DMS79 treated with DMSO at 0.1 percent for 48 hours (cell line): ENCODE measurements around the gene SFTA2.
"Not testable (repeated sequence)": the region's sequence is repeated elsewhere in the genome, so short reads cannot be mapped to it uniquely, and the experiment has no call there.

Source experiments
- DNase-seq: peaks from one replicate; lab custom pipeline; 2025; lab: John Stamatoyannopoulos, UW

SFTA2 gene

DNA sequence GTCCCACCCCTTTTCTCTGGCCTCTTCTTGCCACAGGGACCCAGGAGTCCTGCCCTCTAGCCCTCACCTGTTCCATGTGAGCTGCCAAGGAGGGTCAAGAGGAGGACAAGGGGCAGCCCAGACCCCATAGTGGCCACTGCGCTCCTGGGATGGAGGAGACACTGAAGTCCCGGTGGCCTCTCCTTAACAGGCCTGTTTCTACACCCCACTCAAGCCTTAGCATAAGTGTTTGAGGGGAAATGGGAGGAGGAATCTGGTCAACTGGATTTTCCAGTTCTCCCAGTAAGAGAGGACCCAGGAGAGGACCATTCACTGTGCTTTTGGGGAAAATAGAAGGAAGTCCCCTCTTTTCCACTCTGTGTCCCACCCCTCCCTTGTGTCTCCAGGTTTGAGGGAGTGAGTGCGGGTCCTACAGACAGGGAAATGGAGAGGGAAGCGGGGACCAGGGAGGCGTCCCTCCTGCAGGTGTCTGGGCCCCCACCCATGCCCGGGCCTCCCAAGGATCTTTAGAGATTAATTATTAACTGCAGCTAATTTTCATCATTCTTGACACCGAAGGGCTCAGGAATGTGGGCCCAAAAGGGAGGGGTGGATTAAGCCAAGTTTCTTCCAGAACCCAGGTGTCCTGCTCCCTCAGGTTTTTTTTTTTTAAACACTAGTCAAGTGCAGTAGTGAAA is at the start of gene SFTA2:
SFTA2 (minus strand) TSS at position 202 of the 677 bp plus-strand sequence; CDS start at position 128, 74 bp downstream.
- no peak for DNase-seq

DNA sequence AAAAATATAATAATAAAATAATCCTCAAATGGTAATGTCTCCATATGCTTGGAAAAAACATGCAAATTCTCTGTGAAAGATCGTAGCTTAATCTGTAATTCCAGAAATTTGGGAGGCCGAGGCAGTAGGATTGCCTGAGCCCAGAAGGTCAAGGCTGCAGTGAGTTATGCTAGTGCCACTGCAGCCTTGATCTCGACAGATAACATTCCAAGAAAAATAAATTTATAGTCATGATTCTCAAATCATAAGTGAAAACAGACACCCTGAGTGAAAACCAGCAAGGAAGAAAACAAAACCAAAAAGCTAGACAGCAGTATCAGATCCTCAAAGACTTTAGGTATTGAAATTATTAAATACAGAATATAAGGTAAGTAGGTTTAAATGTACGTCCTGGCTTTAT is 47.7 kb upstream of the SFTA2 start:
- DNase-seq: no peak

DNA sequence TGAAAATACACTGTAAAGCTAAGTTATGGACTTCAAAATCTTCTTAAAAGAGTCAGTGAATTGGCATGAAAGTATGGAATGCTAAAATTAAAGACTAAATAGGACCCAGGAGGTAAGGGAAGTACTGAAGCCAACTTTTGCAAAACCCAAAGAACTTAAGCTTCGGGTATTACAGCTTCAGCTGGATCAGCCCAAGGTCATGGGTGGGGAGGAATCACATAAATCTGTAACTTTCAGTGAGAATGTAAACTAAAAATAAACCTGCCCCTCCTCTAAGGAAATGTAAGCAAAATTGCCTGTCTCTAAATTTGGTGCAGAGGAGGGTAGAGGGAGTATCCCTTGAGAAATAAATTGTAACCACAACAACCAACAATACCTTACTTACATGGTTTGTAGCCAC is 47.2 kb upstream of the SFTA2 start:
- no peak for DNase-seq

DNA sequence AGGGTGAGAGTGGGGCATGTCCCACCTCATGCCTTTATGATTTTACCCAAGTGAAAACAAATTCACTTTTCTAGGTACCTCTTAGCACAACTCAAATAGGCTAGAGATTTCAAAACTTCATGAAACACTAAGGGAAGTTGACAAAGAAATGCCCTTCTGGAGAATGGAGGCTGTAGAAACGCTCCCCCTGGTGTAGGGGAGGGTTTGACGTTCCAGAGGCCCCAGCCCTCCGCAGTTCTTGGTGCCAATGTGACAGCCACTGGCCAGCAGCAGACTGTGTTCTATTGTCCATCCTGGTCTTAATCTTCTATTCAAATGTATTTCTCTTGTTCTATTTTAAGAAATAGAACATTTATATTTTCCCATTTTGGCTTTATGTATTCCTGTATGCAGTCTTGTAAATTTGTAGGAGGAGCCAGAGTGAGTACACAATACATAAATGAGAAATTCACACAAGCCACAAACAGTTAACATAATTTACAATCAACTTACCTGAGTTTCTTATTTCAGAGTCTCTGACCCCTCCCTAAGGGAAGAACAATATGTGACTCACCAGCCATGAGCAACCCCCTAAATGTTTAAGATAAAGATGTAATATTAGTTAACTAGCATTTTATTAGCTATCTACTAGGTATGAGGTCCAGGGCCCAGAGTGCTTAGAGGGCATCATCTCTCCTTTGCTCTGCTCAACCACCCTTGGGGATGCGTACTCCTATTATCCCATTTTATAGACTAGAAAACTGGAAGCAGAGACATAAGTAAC is 42.7 kb upstream of the SFTA2 start:
- DNase-seq: no peak

DNA sequence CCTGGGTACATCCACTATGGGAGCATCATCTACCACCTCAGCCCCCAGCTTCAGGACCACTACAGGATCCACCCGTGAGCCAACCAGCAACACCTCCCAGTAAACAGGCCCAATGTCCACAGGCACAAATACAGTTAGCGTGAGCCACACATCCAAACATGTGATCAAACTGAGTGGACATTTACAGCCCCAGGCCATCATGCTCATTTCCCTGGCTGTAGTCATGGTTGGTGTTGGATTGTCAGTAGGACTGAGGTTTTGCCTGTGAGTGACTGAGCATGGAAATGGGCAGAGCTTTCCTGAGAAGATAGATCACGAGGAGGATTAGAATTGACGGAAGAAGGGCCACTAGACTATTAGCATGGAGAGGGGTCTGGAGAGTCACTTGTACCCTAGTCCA is 40.8 kb upstream of the SFTA2 start:
- DNase-seq: no peak

DNA sequence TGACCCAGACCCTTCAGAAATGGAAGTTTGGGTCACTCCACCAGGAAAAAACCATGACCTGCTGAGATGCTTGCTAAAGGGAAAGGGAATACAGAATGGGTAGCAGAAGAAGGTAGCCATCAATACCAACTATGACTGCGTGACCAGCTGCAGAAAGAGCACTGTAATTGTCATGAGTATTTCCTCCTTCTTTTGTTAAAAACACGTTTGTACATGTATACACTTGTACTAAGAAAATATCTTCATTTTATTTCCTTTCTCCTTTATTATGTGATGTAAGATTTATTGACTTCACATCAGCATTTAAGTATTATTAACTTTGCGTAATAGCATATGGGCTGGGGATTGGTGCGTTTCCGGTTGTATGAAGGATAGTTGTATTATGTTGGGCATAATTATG is 39.0 kb upstream of the SFTA2 start:
- DNase-seq: no peak

DNA sequence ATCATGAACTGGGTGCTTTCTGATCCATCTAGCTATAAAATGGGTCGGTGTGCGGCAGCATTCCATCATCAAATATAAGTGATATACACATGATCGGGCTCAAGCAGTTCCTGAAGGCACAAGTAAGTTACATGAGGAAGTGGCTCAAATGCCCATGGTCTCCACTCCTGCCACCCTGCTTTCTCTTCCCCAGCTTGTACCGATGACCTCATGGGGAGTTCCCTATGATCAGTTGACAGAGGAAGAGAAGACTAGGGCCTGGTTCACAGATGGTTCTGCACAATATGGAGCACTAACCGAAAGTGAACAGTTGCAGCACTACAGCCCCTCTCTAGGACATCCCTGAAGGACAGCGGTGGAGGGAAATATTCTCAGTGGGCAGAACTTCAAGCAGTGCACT is 37.2 kb upstream of the SFTA2 start:
- not testable (repeated sequence) for DNase-seq

DNA sequence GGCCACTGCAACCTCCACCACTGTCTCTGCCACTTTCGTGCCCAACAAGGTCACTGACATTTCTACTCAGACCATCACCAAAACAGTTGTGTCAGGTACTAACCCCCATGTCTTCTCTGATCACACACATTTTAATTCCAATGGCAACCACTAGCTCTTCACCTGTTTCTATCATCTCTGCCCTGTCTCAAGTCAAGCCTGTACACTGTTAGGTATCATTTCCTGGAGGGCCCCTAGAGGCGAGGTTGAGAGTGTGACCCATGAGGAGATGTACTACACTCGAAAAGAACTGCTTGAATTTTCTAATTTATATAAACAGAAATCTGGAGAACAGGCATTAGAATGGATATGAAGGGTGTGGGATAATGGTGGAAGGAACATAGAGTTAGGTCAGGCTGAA is 34.2 kb upstream of the SFTA2 start:
- no peak for DNase-seq

DNA sequence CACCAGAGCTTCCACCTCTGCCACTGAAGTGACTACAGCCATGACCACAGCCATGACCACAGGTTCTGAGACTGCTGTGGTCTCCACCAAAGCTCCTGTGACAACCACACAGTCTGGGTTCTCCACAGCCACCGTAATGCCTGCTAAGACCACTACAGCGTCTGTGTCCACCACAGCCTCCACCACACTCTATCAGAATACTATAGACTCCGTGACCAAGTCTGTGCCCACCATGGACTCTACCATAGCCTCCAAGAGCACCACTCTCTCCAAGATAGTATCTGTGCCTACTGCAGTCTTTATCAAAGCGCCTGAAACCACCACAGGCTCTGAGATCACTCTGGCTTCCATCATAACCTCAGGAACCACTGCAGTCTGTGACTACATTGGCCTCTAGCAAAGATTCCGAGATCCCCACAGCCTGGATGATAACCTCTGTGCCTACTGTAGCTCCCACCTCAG is 33.2 kb upstream of the SFTA2 start:
- no peak for DNase-seq

DNA sequence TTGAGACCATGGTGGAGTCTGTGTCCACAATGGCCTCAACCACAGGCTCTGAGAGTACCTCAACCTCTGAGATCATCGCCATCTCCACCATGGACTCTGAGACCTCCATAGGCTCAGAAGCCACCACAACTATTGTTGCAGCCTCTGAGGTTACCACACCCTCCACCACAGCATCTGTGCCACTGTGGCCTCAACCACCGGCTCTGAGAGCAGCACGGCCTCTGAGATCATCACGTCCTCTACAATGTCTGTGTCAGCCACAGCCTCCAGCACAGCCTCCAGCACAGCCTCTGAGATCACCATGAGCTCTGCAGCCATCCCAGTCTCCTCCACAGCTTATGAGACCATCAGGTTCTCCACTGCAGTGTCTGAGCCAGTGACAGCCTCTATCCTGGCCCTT is 32.1 kb upstream of the SFTA2 start:
- DNase-seq: no peak

DNA sequence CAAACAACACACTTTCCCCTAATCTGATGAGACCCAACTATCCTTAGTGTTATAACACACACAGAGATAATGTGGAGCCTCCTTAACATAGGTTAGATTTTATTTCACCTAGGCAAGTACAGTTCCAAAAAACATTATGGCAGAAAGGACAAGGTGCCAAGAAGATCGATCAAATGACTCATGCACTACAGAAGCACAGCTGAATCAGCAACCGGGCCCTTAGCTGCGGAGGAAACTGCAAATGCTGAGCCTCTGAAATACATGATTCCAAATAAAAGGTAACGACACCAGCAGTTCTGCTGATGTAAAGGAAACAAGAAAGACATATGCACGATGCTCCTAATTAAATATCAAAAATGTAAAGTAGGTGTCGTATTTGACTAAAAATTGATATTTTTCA is 31.7 kb upstream of the SFTA2 start:
- DNase-seq: no peak

DNA sequence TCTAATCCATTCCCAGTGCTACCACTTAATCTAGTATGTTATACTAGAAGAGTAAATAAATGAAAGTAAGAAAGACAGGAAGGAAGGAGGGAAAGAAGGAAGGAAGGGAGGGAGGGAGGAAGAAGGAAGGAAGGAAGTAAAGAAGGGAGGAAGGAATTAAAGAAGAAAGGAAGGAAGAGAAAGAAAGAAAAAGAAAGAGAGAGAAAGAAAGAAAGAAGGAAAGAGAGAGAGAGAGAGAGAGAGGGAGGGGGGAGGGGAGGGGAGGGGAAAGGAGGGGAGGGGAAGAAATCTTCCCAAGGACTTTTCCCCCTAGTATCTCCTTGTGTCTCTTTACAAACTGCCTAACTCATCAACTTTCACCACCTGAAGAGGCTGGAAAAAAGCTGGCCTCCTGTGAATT is 30.7 kb upstream of the SFTA2 start:
- no peak for DNase-seq

DNA sequence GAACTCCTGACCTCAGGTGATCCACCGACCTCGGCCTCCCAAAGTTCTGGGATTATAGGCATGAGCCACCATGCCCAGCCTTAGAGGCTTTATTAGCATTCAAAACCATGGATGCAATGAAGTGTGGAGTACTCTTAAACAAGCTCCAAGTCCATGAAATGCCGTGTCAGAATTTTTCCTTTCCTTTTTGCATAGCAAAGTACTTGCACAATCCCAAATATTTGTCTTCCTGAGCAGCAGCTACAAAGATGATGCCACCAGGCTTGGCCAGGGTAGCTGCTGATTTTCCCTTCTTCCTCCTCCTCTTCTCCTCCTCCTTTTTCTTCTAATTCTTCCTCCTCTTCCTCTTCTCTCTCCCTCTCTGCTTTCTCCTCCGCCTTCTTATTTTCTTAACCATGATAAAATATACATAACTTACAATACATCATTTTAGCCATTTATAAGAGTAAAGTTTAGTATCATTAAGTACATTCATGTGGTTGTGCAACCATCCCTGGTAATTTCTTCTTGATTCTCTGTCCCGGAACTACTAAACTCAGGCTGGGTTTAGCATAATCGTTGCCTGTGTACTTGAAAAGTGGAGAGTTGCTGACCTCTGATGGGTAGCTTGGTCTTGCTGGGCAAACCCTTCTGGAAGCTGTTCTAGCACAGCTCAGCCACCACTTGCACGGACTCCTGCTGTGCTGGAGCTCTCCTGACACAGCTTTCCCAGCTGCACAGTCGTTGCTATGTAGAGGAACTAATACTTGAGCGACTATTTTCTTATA is 29.1 kb upstream of the SFTA2 start:
- no peak for DNase-seq

DNA sequence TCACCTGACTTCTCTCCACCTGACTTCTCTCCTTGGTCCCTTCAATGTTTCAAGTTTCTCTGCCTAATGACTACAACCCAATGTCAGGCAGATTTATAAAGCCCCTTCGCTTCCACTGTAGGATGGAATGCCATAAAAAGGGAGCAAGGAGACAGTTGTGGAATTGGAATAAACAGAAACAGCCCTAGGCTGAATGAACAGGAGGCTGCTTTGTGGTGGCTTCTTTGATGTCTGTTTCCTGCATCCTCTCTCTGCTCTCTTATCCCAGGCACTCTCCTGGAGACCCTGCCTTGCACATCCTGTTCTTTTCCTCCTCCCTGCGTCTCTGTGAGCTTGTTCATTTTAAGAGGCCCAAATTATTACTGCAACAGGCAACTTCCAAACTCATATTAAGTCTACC is 25.7 kb upstream of the SFTA2 start:
- DNase-seq: no peak

DNA sequence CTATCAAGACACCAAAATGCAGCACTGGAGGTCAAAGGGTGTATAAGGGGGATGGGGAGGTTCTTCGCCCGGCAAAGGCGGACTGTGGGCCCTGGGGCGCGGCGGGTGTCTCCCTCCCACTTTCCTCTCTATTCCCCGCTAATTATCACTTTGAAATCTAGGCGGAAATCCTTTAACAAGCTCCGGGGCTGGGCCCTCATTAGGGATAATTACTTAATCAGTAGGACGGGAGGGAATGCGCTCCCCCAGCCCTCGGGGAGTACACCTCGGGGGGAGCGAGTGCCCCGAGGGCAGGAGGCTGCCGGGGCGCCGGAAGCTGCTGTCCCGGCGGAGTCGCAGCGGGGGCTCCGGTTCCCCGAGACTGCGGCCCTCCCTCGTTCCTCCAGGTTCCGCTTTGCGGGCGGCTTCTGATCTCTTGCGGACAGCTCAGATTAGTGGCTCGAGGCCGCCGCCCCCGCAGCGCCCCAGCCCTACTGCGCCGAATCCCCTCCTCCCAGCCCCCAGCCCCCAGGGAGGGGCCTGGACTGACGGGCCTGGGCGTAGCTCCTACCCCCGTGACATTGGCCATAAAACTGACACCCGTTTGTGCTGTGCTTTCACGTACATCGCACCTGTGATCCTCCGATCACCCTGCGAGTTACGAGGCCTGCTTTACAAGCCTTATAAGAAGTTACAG is 23.5 kb upstream of the SFTA2 start:
- DNase-seq: no peak

DNA sequence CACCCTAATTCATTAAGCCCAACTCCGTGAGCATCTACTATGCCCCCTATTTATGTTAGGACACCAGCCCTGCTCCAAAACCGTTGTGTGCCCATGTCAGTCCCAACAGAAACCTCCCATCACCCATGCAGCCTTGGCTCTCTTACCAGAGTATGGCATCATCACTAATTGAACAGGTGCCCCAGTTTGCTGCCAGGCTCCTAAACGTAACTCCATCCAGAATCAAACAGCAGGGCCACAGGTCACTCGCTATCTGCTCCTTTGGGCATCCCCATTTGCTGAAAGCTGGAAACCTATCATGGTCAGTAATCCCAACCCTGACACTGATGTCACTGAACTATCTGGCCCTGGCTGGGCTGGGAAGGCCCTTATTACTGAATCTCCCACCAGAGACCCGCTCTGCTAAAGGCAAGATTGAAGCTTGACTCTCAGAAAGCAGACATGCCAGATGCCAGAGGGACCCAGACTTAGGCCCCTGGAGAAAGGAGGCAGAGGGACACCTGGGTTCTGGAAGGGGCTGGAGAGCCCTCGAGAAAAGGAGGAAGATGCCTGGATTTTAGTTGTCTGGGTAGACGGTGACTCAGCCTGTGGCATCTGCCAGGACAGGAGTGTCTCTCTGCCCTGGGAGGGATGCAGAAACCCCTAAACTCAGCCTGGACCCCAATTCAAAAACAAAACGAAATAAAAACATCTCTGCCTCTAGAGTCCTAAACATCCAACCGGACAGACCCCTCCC is 22.8 kb upstream of the SFTA2 start:
- DNase-seq: no peak

DNA sequence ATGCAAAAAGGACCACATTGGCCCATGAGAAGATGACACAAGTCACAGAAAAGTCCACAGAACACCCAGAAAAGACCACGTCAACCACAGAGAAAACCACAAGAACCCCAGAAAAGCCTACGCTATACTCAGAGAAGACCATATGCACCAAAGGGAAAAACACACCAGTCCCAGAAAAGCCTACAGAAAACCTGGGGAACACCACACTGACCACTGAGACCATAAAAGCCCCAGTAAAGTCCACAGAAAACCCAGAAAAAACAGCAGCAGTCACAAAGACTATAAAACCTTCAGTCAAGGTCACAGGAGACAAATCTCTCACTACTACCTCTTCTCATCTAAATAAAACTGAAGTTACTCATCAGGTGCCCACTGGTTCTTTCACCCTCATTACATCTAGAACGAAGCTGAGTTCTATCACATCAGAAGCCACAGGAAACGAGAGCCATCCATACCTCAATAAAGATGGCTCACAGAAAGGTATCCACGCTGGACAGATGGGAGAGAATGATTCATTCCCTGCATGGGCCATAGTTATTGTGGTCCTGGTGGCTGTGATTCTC is 20.0 kb upstream of the SFTA2 start:
- no peak for DNase-seq

DNA sequence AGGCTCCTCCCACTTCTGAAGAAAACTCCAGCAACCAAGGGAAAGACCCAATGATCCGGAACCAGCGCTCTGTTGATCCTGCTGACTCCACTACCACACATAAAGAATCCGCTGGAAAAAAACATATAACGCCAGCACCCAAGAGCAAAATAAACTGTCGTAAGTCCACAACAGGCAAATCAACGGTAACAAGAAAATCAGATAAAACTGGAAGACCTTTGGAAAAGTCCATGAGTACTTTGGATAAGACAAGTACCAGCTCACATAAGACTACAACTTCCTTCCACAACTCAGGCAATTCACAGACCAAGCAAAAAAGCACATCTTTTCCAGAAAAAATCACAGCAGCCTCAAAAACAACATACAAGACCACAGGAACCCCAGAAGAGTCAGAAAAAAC is 16.8 kb upstream of the SFTA2 start:
- no peak for DNase-seq

DNA sequence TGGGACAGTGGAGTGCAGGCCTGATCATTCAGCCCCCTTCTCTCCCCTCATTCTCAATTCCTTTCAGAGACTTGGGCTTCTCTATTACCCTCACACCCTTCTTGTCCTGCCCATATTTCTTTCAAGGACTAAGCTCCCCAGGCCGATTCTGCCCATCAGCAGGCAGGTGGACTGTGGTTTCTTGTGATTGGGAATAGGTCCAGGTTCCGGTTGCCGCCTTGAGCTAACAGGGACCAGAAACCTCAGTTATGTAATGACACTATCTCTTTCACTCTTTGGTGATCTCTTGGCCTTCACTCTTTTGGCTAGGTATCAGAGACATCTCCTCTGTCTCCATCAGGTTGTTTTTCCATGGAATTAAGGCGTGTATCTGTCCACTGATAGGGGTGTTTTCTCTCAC is 15.3 kb upstream of the SFTA2 start:
- no peak for DNase-seq

DNA sequence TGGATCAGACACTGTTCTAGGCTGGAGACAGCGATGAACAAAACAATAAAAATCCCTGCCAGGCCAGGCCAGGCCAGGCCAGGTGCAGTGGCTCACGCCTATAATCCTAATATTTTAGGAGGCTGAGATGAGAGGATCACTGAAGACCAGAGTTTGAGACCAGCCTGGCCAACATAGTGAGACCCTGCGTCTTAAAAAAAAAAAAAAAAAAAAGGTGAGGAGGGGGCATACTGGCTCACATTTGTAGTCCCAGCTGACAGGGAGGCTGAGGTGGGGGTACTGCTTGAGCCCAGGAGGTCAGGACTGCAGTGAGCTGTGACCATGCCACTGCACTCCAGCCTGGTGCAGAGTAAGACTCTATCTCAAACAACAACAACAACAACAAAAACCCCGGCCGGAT is 13.3 kb upstream of the SFTA2 start:
- no peak for DNase-seq

DNA sequence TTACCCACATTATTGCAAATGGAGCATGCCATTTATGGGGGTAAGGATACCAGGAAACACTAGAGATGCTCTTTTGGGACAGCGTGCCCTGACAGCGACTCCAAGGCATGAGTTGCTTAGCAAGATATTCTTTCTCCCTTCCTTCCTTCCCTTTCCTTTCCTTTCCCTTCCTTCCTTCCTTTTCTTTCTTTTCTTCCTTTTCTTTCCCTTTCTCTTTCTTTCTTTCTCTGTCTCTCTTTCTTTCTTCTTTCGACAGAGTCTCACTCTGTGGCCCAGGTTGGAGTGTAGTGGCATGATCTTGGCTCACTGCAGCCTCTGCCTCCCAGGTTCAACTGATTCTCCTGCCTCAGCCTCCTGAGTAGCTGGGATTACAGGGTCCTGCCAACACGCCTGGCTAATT is 12.1 kb upstream of the SFTA2 start:
- DNase-seq: no peak
